ENCODE measurements around the gene SFTPB.

GRCh38 chr2:85704038-85704437 lies 36.0 kb upstream of the SFTPB start:
- TF ChIP-seq CTCF (IDR thresholded peaks at IDR 0.05) = no peak
- TF ChIP-seq ZFX (IDR thresholded peaks at IDR 0.05; ENCODE audit: borderline replicate concordance) = no peak
